Measurements from ENCODE around the gene PAQR4.
"Not testable (repeated sequence)": the region's sequence is repeated elsewhere in the genome, so short reads cannot be mapped to it uniquely, and the experiment has no call there.

Gene PAQR4

GRCh38 chr16:2934450-2934849 is 34.7 kb upstream of the PAQR4 start:
- no peaks in the 10 kb centered on the region for H3K9me3 Mint-ChIP-seq
- ATAC-seq, result no peak
- H3K27ac Mint-ChIP-seq, result peak overlapping the region; percentile 24 to 72
- H3K4me3 Mint-ChIP-seq, result no peak overlapping the region
- DNase-seq, result no peak
- H3K27me3 Mint-ChIP-seq, result no peaks in the 10 kb centered on the region
- H3K4me1 Mint-ChIP-seq, result peaks cover 7% of the 10 kb centered on the region

- DNase-seq, result no peak
- ATAC-seq, result no peak
- no peak overlapping the region for H3K4me3 Mint-ChIP-seq
- H3K4me1 Mint-ChIP-seq, result peaks cover 7% of the 10 kb centered on the region
- no peaks in the 10 kb centered on the region for H3K27me3 Mint-ChIP-seq
- H3K9me3 Mint-ChIP-seq, result no peaks in the 10 kb centered on the region
- H3K27ac Mint-ChIP-seq, result peak overlapping the region in 1 of 2 donors; percentile 63
Observed at GRCh38 chr16:2936436-2937011, 32.6 kb upstream of the PAQR4 start.

- no peaks in the 10 kb centered on the region for H3K27me3 Mint-ChIP-seq
- no peak for ATAC-seq
- H3K4me1 Mint-ChIP-seq, result peaks cover 7% of the 10 kb centered on the region
- no peak overlapping the region for H3K4me3 Mint-ChIP-seq
- no peak for DNase-seq
- no peak overlapping the region for H3K27ac Mint-ChIP-seq
- no peaks in the 10 kb centered on the region for H3K9me3 Mint-ChIP-seq
Observed at GRCh38 chr16:2937170-2937569, 32.0 kb upstream of the PAQR4 start.

GRCh38 chr16:2938206-2938605 is 30.9 kb upstream of the PAQR4 start:
- H3K9me3 Mint-ChIP-seq, result no peaks in the 10 kb centered on the region
- no peaks in the 10 kb centered on the region for H3K27me3 Mint-ChIP-seq
- peaks cover 7% of the 10 kb centered on the region for H3K4me1 Mint-ChIP-seq
- H3K4me3 Mint-ChIP-seq, result no peak overlapping the region
- H3K27ac Mint-ChIP-seq, result no peak overlapping the region
- ATAC-seq (no peak), DNase-seq (no peak)

- Mint-ChIP-seq H3K4me1 (peaks cover 7% of the 10 kb centered on the region), H3K9me3 (no peaks in the 10 kb centered on the region), H3K27ac (no peak overlapping the region), H3K4me3 (no peak overlapping the region), H3K27me3 (no peaks in the 10 kb centered on the region)
- no peak for ATAC-seq
- no peak for DNase-seq
Observed at GRCh38 chr16:2939968-2940367, 29.2 kb upstream of the PAQR4 start.

- ATAC-seq (no peak), DNase-seq (no peak)
- Mint-ChIP-seq H3K4me1 (no peaks in the 10 kb centered on the region), H3K27ac (no peak overlapping the region), H3K27me3 (no peaks in the 10 kb centered on the region), H3K4me3 (no peak overlapping the region), H3K9me3 (no peaks in the 10 kb centered on the region)
Observed at GRCh38 chr16:2942045-2942444, 27.1 kb upstream of the PAQR4 start.

- not testable (repeated sequence) for H3K27ac Mint-ChIP-seq, H3K4me3 Mint-ChIP-seq, H3K27me3 Mint-ChIP-seq, H3K9me3 Mint-ChIP-seq, ATAC-seq, H3K4me1 Mint-ChIP-seq, DNase-seq
Observed at GRCh38 chr16:2943716-2944115, 25.4 kb upstream of the PAQR4 start.

GRCh38 chr16:2946649-2947048 is 22.5 kb upstream of the PAQR4 start:
- no peak for ATAC-seq

GRCh38 chr16:2948807-2949704 is 20.1 kb upstream of the PAQR4 start:
- DNase-seq (no peak), ATAC-seq (peak; percentile 42)
- Mint-ChIP-seq H3K27me3 (no peaks in the 10 kb centered on the region), H3K4me1 (peaks cover 4% of the 10 kb centered on the region), H3K4me3 (no peak overlapping the region), H3K9me3 (no peaks in the 10 kb centered on the region), H3K27ac (no peak overlapping the region)

More at GRCh38 chr16:2946649-2947048, 22.5 kb upstream of the PAQR4 start:
- DNase-seq, result no peak
- H3K4me1 Mint-ChIP-seq, result peaks cover 4% of the 10 kb centered on the region
- no peak overlapping the region for H3K4me3 Mint-ChIP-seq
- H3K9me3 Mint-ChIP-seq, result no peaks in the 10 kb centered on the region
- no peaks in the 10 kb centered on the region for H3K27me3 Mint-ChIP-seq
- H3K27ac Mint-ChIP-seq, result no peak overlapping the region

GRCh38 chr16:2949705-2950352 is 19.3 kb upstream of the PAQR4 start:
- Mint-ChIP-seq H3K27me3 (no peaks in the 10 kb centered on the region), H3K27ac (no peak overlapping the region)

GRCh38 chr16:2950353-2950724 is 18.8 kb upstream of the PAQR4 start:
- Mint-ChIP-seq H3K27me3 (no peaks in the 10 kb centered on the region), H3K4me3 (no peak overlapping the region)

More at GRCh38 chr16:2949705-2950352, 19.3 kb upstream of the PAQR4 start:
- ATAC-seq (no peak), DNase-seq (no peak)
- H3K4me3 Mint-ChIP-seq, result no peak overlapping the region
- peaks cover 4% of the 10 kb centered on the region for H3K4me1 Mint-ChIP-seq
- H3K9me3 Mint-ChIP-seq, result no peaks in the 10 kb centered on the region

GRCh38 chr16:2950773-2951172 is 18.4 kb upstream of the PAQR4 start:
- no peak for DNase-seq
- no peak overlapping the region for H3K4me3 Mint-ChIP-seq
- no peak overlapping the region for H3K27ac Mint-ChIP-seq
- H3K4me1 Mint-ChIP-seq, result peaks cover 5% of the 10 kb centered on the region
- no peak for ATAC-seq
- peaks cover 2% of the 10 kb centered on the region for H3K27me3 Mint-ChIP-seq
- no peaks in the 10 kb centered on the region for H3K9me3 Mint-ChIP-seq

More at GRCh38 chr16:2950353-2950724, 18.8 kb upstream of the PAQR4 start:
- ATAC-seq (no peak), DNase-seq (no peak)
- H3K27ac Mint-ChIP-seq, result no peak overlapping the region
- H3K4me1 Mint-ChIP-seq, result peaks cover 4% of the 10 kb centered on the region
- H3K9me3 Mint-ChIP-seq, result no peaks in the 10 kb centered on the region

GRCh38 chr16:2952679-2953078 is 16.5 kb upstream of the PAQR4 start:
- DNase-seq, result peak in 1 of 2 donors; percentile 8
- peaks cover 21% of the 10 kb centered on the region for H3K27me3 Mint-ChIP-seq
- no peak overlapping the region for H3K27ac Mint-ChIP-seq
- H3K4me3 Mint-ChIP-seq, result no peak overlapping the region
- peaks cover 15% of the 10 kb centered on the region for H3K4me1 Mint-ChIP-seq
- H3K9me3 Mint-ChIP-seq, result no peaks in the 10 kb centered on the region
- ATAC-seq, result no peak

- Mint-ChIP-seq H3K27ac (no peak overlapping the region), H3K9me3 (no peaks in the 10 kb centered on the region), H3K27me3 (peaks cover 21% of the 10 kb centered on the region)
Observed at GRCh38 chr16:2953706-2954627, 15.2 kb upstream of the PAQR4 start.

More at GRCh38 chr16:2953706-2954627, 15.2 kb upstream of the PAQR4 start:
- DNase-seq, result no peak
- peaks cover 11% of the 10 kb centered on the region for H3K4me1 Mint-ChIP-seq
- no peak for ATAC-seq
- no peak overlapping the region for H3K4me3 Mint-ChIP-seq

Data from stimulated activated naive CD8-positive, alpha-beta T cell treated with anti-CD3 and anti-CD28 coated beads, Interleukin-15, amount 100 ng/mL, for 72 hours (primary cell).